OCI-LY7 (cell line): ENCODE measurements around the gene SRGAP1. TPM values are rescaled to one million over a fixed set of nuclear protein-coding genes. Genes with fewer than 3 reads are reported as not detected.

Experiments used
- BruUV-seq: library from RNA; stranded (reverse); fragments of 400-500 nt; replicated peaks from 2 replicates; lab custom pipeline; 2021; lab: Mats Ljungman, UMichigan
- CTCF ChIA-PET: fragments of 300-600 bp; sonication (Branson Sonifier 250); formaldehyde crosslinking; loops from one replicate; lab custom pipeline; 2022; ENCODE audit warnings: antibody characterized with exemption; ENCODE audit not compliant: unreplicated experiment; lab: Charles Lee
- POLR2A ChIA-PET: fragments of 300-600 bp; sonication (Branson Sonifier 250); formaldehyde crosslinking; loops from one replicate; lab custom pipeline; 2022; ENCODE audit warnings: antibody characterized with exemption; lab: Charles Lee
- DNase-seq: peaks from one replicate; pipeline ENCODE4 v3.0.0-alpha.2; 2015; ENCODE audit warnings: low spot score
- H2AFZ ChIP-seq: fragments of 200-600 bp; sonication (generic), shearing (Covaris generic); 2 replicates; pipeline ENCODE4 v1.6.1; 2014; ENCODE audit warnings: mild to moderate bottlenecking, antibody characterized with exemption, low read length, moderate library complexity
- H3K27ac ChIP-seq: fragments of 200-600 bp; sonication (generic); 2 replicates; pipeline ENCODE4 v1.5.1; 2014; ENCODE audit warnings: mixed run types, low read depth, mild to moderate bottlenecking, moderate library complexity, low read length, inconsistent platforms; ENCODE audit not compliant: poor library complexity, severe bottlenecking
- H3K36me3 ChIP-seq: fragments of 200-600 bp; sonication (generic); 2 replicates; pipeline ENCODE4 v1.6.1; 2014; ENCODE audit warnings: mild to moderate bottlenecking, antibody characterized with exemption, low read length, moderate library complexity, mixed read lengths; ENCODE audit not compliant: insufficient read depth
- H3K4me1 ChIP-seq: fragments of 200-600 bp; sonication (generic); 2 replicates; pipeline ENCODE4 v1.5.1; 2014; ENCODE audit warnings: mild to moderate bottlenecking, low read length; ENCODE audit not compliant: insufficient read depth, poor library complexity, severe bottlenecking
- H3K4me2 ChIP-seq: fragments of 200-600 bp; sonication (generic); 2 replicates; pipeline ENCODE4 v1.6.1; 2014; ENCODE audit warnings: mild to moderate bottlenecking, low read length
- H3K4me3 ChIP-seq: fragments of 200-600 bp; sonication (generic); 2 replicates; pipeline ENCODE4 v1.5.1; 2014; ENCODE audit warnings: mild to moderate bottlenecking, low read depth, low read length; ENCODE audit not compliant: poor library complexity, severe bottlenecking
- H3K79me2 ChIP-seq: fragments of 200-600 bp; sonication (generic); 2 replicates; pipeline ENCODE4 v1.6.1; 2016; ENCODE audit warnings: low read depth, mild to moderate bottlenecking, low read length, moderate library complexity, mixed read lengths; ENCODE audit not compliant: insufficient read depth
- H3K9me2 ChIP-seq: fragments of 200-600 bp; sonication (generic); 2 replicates; pipeline ENCODE4 v1.6.1; 2016; ENCODE audit warnings: mild to moderate bottlenecking, low read length, mixed read lengths; ENCODE audit not compliant: insufficient read depth
- H3K9me3 ChIP-seq: fragments of 200-600 bp; sonication (generic); 2 replicates; pipeline ENCODE4 v1.6.1; 2014; ENCODE audit warnings: mild to moderate bottlenecking, mixed run types, low read length, mixed read lengths
- H4K20me1 ChIP-seq: fragments of 200-600 bp; sonication (generic); 2 replicates; pipeline ENCODE4 v1.6.1; 2014; ENCODE audit warnings: mild to moderate bottlenecking, antibody characterized with exemption, low read length, moderate library complexity, mixed read lengths; ENCODE audit not compliant: insufficient read depth
- EZH2phosphoT487 ChIP-seq: fragments of 200-600 bp; sonication (generic); IDR thresholded peaks from 2 replicates; pipeline ENCODE4 v1.6.1; 2018; ENCODE audit warnings: low read depth, borderline replicate concordance, mild to moderate bottlenecking, mixed run types, antibody characterized with exemption, low read length, moderate library complexity, mixed read lengths
- intact Hi-C: fragments of 100-400 bp; cut with micrococcal nuclease; formaldehyde crosslinking; loops from one replicate; pipeline ENCODE4 v1.10.0; 2022; ENCODE audit not compliant: unreplicated experiment
- total RNA-seq, 2 experiments: library from RNA; depleted of rRNA in 1 of 2; stranded (reverse); fragments of >200 nt in 1 of 2; shearing (Covaris generic) in 1 of 2; gene quantifications; 2 replicates each; pipeline ENCODE4 v1.2.3, GENCODE V29; 2014 to 2022
- TF ChIP-seq, protein P1 (sequence below): fragments of 200-600 bp; sonication (generic); conservative IDR thresholded peaks from 2 replicates; pipeline ENCODE4 v1.5.1; 2014; ENCODE audit warnings: mild to moderate bottlenecking, antibody characterized with exemption, low read length, moderate library complexity, mixed read lengths

SRGAP1 gene
- total RNA-seq, 2 experiments from 2014 or later: 0.06 TPM; not detected in 1

- POLR2A ChIA-PET: interaction anchor here (0.7 to 1.5 kb wide), 2 partner anchors 11 to 1618 kb away, joined by 3 to 4 read pairs; no protein-coding TSS in a partner anchor
- intact Hi-C loops: no loop called here
Measured at GRCh38 chr12:63928305-63928704, 83.8 kb downstream of the SRGAP1 start.

DNA sequence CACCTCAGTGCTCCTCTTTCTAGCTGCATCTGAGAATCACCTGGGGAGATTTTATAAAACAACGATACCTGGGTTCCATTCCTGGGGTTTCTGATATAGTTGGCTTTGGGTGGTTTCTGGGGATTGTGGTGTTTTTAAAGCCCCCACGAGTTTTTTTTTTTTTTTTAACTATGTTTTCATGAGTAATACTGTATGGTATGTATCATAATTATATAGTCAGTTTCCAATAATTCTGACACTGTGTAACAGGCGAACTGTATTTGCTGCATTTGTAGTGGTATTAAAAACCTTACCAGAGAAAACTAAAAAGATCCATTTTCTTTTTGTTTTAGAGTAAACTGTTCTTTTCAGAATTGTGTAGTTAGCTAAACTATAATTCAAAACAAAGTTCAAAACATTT is 84.9 kb downstream of the SRGAP1 start:
- Histone ChIP-seq H3K27ac (no peak overlapping the region), H4K20me1 (no peaks in the 10 kb centered on the region), H3K9me2 (no peaks in the 10 kb centered on the region), H3K36me3 (no peaks in the 10 kb centered on the region), H3K9me3 (no peaks in the 10 kb centered on the region), H3K79me2 (no peaks in the 10 kb centered on the region), H3K4me2 (no peak overlapping the region), H2AFZ (no peak overlapping the region), H3K4me3 (no peak overlapping the region), H3K4me1 (no peaks in the 10 kb centered on the region)
- BruUV-seq: no TSS peak
- POLR2A ChIA-PET: no interaction called here
- intact Hi-C loops: no loop called here
- CTCF ChIA-PET: no interaction called here
- TF ChIP-seq, protein P1, sequence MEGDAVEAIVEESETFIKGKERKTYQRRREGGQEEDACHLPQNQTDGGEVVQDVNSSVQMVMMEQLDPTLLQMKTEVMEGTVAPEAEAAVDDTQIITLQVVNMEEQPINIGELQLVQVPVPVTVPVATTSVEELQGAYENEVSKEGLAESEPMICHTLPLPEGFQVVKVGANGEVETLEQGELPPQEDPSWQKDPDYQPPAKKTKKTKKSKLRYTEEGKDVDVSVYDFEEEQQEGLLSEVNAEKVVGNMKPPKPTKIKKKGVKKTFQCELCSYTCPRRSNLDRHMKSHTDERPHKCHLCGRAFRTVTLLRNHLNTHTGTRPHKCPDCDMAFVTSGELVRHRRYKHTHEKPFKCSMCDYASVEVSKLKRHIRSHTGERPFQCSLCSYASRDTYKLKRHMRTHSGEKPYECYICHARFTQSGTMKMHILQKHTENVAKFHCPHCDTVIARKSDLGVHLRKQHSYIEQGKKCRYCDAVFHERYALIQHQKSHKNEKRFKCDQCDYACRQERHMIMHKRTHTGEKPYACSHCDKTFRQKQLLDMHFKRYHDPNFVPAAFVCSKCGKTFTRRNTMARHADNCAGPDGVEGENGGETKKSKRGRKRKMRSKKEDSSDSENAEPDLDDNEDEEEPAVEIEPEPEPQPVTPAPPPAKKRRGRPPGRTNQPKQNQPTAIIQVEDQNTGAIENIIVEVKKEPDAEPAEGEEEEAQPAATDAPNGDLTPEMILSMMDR: no peak
- TF ChIP-seq EZH2phosphoT487: no peak
- DNase-seq: no peak

More at GRCh38 chr12:63928305-63928704, 83.8 kb downstream of the SRGAP1 start:
- no peaks in the 10 kb centered on the region for H4K20me1 ChIP-seq
- no peak overlapping the region for H3K4me3 ChIP-seq
- no peak overlapping the region for H3K4me2 ChIP-seq
- no peaks in the 10 kb centered on the region for H3K79me2 ChIP-seq
- no peak overlapping the region for H2AFZ ChIP-seq
- no peak for DNase-seq
- H3K27ac ChIP-seq: no peak overlapping the region
- H3K9me3 ChIP-seq: no peaks in the 10 kb centered on the region
- no peaks in the 10 kb centered on the region for H3K4me1 ChIP-seq
- no peaks in the 10 kb centered on the region for H3K36me3 ChIP-seq
- no peak for TF ChIP-seq EZH2phosphoT487
- TF ChIP-seq, protein P1: no peak
- H3K9me2 ChIP-seq: no peaks in the 10 kb centered on the region
- CTCF ChIA-PET: no interaction called here
- no TSS peak for BruUV-seq

DNA sequence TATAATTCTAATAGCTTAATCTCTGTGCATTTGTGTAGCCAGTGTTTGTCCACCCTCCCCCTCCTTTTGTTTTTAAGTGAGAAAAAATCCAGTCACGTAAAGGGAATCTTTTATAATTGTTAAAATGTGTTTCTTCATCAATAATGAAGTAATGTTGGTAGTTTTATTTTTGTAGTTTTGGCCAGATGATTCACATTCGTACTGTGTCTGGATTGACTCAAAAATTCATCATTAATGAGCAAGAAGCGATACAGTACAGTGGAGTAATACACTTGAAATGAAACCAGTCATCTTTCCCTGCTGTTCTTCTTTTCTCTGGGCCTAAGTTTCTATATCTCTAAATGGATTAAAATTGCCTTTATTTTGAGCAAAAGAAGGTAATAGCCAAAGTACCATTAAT is 86.5 kb downstream of the SRGAP1 start:
- no peak overlapping the region for H3K4me3 ChIP-seq
- H3K4me1 ChIP-seq: no peaks in the 10 kb centered on the region
- no peak for DNase-seq
- H4K20me1 ChIP-seq: no peaks in the 10 kb centered on the region
- H3K27ac ChIP-seq: no peak overlapping the region
- H3K9me3 ChIP-seq: no peaks in the 10 kb centered on the region
- H3K9me2 ChIP-seq: no peaks in the 10 kb centered on the region
- TF ChIP-seq, protein P1: no peak
- TF ChIP-seq EZH2phosphoT487: no peak
- H3K36me3 ChIP-seq: no peaks in the 10 kb centered on the region
- no peak overlapping the region for H3K4me2 ChIP-seq
- CTCF ChIA-PET: no interaction called here
- H3K79me2 ChIP-seq: no peaks in the 10 kb centered on the region
- no peak overlapping the region for H2AFZ ChIP-seq
- POLR2A ChIA-PET: interaction anchor here (0.7 to 1.0 kb wide), 2 partner anchors 26 to 1408 kb away, joined by 3 to 4 read pairs; no protein-coding TSS in a partner anchor
- BruUV-seq: no TSS peak
- intact Hi-C loops: no loop called here
